HepG2 (cell line): ENCODE data around the gene KMT2B. TPM values are rescaled to one million over a fixed set of nuclear protein-coding genes. Genes with fewer than 3 reads are reported as not detected.
"Not testable (repeated sequence)": the region's sequence is repeated elsewhere in the genome, so short reads cannot be mapped to it uniquely, and the experiment has no call there.

Experiments
- ATAC-seq: fragments of 200-7000 bp; cut with Tn5 transposase; 3 replicates; pipeline ENCODE4 v1.9.1; 2020; ENCODE audit warnings: mild to moderate bottlenecking, moderate library complexity
- BruUV-seq: library from RNA; stranded (reverse); fragments of 400-500 nt; replicated peaks from 2 replicates; lab custom pipeline; 2021; lab: Mats Ljungman, UMichigan
- CTCF ChIA-PET: fragments of 300-600 bp; formaldehyde crosslinking; extraction: SDS; loops from one replicate; lab custom pipeline; 2021; ENCODE audit warnings: low total read pairs, inconsistent platforms, low intra/inter-chr PET ratio; lab: Yijun Ruan, JAX
- POLR2A ChIA-PET: fragments of 350-600 bp; sonication (Branson Sonifier 250); formaldehyde crosslinking; loops from one replicate; lab custom pipeline; 2020; ENCODE audit warnings: antibody characterized with exemption, inconsistent platforms; lab: Yijun Ruan, JAX
- DNase-seq: peaks from one replicate; pipeline ENCODE4 v3.0.0-alpha.2; 2015; ENCODE audit warnings: low spot score
- FAIRE-seq: peaks from 3 replicates; lab custom pipeline; 2011; peaks lifted over from hg19 to GRCh38; lab: Jason Lieb, UNC
- H2AFZ ChIP-seq: one replicate; pipeline ENCODE4 v1.6.1; 2011; ENCODE audit warnings: low read length, inconsistent platforms
- H3K27ac ChIP-seq: fragments of 300-600 bp; 3 replicates; pipeline ENCODE4 v1.8.0; 2011; ENCODE audit warnings: mixed run types, mild to moderate bottlenecking, mixed read lengths, low read length, inconsistent platforms; ENCODE audit not compliant: insufficient read depth; ENCODE audit errors: extremely low read length
- H3K27me3 ChIP-seq, 2 experiments: fragments of 200-600 bp in 1 of 2; 2 replicates in 1 of 2; 3 replicates in 1 of 2; pipeline versions ENCODE4 v1.6.0 to v1.8.0; 2011; ENCODE audit warnings: low read length in 2 of 2, mild to moderate bottlenecking in 2 of 2, moderate library complexity in 2 of 2, inconsistent platforms in 1 of 2; ENCODE audit not compliant: insufficient read depth in 2 of 2, control insufficient read depth in 1 of 2
- H3K36me3 ChIP-seq, 2 experiments: fragments of 200-600 bp in 1 of 2; replicated peaks in 1 of 2; 2 replicates in 1 of 2; 3 replicates in 1 of 2; pipeline versions ENCODE4 v1.5.1 to v1.8.0; 2011; ENCODE audit warnings: low read length in 2 of 2, inconsistent platforms in 1 of 2; ENCODE audit not compliant: insufficient read depth in 2 of 2, control insufficient read depth in 1 of 2
- H3K4me1 ChIP-seq: 2 replicates; pipeline ENCODE4 v1.5.1; 2012; ENCODE audit warnings: low read length, inconsistent platforms; ENCODE audit not compliant: insufficient read depth
- H3K4me2 ChIP-seq: 2 replicates; pipeline ENCODE4 v1.6.0; 2011; ENCODE audit warnings: low read depth, low read length, inconsistent platforms
- H3K4me3 ChIP-seq, 3 experiments: fragments of 200-600 bp in 1 of 3; sonication (generic), shearing (Covaris generic) in 1 of 3; replicated peaks in 1 of 3; 2 replicates each; pipeline ENCODE4 v1.5.1; 2011 to 2016; ENCODE audit warnings: low read length in 3 of 3, inconsistent platforms in 2 of 3, low read depth in 2 of 3, mild to moderate bottlenecking in 2 of 3, control low read depth in 1 of 3, mixed read lengths in 1 of 3; ENCODE audit not compliant: insufficient read depth in 1 of 3
- H3K79me2 ChIP-seq: one replicate; pipeline ENCODE4 v1.6.1; 2011; ENCODE audit warnings: low read length, inconsistent platforms; ENCODE audit not compliant: insufficient read depth
- H3K9ac ChIP-seq: 2 replicates; pipeline ENCODE4 v1.6.0; 2011; ENCODE audit warnings: mild to moderate bottlenecking, low read depth, low read length, inconsistent platforms; ENCODE audit not compliant: insufficient read depth
- H3K9me3 ChIP-seq: 2 replicates; pipeline ENCODE4 v1.5.1; 2012; ENCODE audit warnings: mild to moderate bottlenecking, low read length
- H4K20me1 ChIP-seq: 2 replicates; pipeline ENCODE4 v1.6.0; 2011; ENCODE audit warnings: inconsistent platforms, mild to moderate bottlenecking, low read length, moderate library complexity; ENCODE audit not compliant: insufficient read depth
- GATAD2A ChIP-seq: IDR thresholded peaks from 2 replicates; pipeline ENCODE4 v1.6.1; 2016
- MLLT10 ChIP-seq: sonication (generic); formaldehyde crosslinking; IDR thresholded peaks from 2 replicates; pipeline ENCODE4 v1.4.0; 2020; ENCODE audit warnings: missing genetic modification reagents
- NFATC3 ChIP-seq: sonication (generic); formaldehyde crosslinking; IDR thresholded peaks from 2 replicates; pipeline ENCODE4 v1.5.1; 2020; ENCODE audit warnings: mild to moderate bottlenecking, missing genetic modification reagents
- PHF5A ChIP-seq: IDR thresholded peaks from one replicate; pipeline ENCODE4 v1.6.1; 2018; ENCODE audit warnings: low read depth, missing genetic modification reagents; ENCODE audit not compliant: unreplicated experiment
- RXRB ChIP-seq: IDR thresholded peaks from 2 replicates; pipeline ENCODE4 v1.6.1; 2016; ENCODE audit warnings: borderline replicate concordance, missing genetic modification reagents, missing compliant biosample characterization
- SMAD1 ChIP-seq: sonication (generic); formaldehyde crosslinking; IDR thresholded peaks from 2 replicates; pipeline ENCODE4 v1.4.0; 2020; ENCODE audit warnings: missing genetic modification reagents, low read depth, mild to moderate bottlenecking, borderline replicate concordance
- SMAD3 ChIP-seq: sonication (generic); formaldehyde crosslinking; IDR thresholded peaks from 2 replicates; pipeline ENCODE4 v1.4.0; 2020; ENCODE audit warnings: missing genetic modification reagents
- ZFAT ChIP-seq: sonication (generic); formaldehyde crosslinking; conservative IDR thresholded peaks from 2 replicates; pipeline ENCODE4 v1.8.1; 2023; ENCODE audit warnings: missing genetic modification reagents, inconsistent platforms
- ZNF430 ChIP-seq: sonication (generic); formaldehyde crosslinking; IDR thresholded peaks from 2 replicates; pipeline ENCODE4 v1.9.0; 2021; ENCODE audit warnings: mild to moderate bottlenecking, missing genetic modification reagents
- ZNF484 ChIP-seq: sonication (generic); formaldehyde crosslinking; IDR thresholded peaks from 2 replicates; pipeline ENCODE4 v1.5.1; 2020; ENCODE audit warnings: mild to moderate bottlenecking, low read depth, missing genetic modification reagents, borderline replicate concordance
- WGBS: methylation state at CpG from one replicate; pipeline ENCODE4 v1.1.6; 2017; ENCODE audit warnings: low lambda C conversion rate; 5-methylcytosine and 5-hydroxymethylcytosine counted together
- in situ Hi-C: cut with HindIII; loops from 2 replicates; pipeline ENCODE4 v1.10.0; 2017; ENCODE audit warnings: low pct_unique_long_range_greater_than_20kb; ENCODE audit not compliant: extremely low pct_ligation_motif_present
- intact Hi-C: fragments of 100-400 bp; cut with micrococcal nuclease; formaldehyde crosslinking; loops from one replicate; pipeline ENCODE4 v1.10.0; 2022; ENCODE audit not compliant: unreplicated experiment
- polyA plus RNA-seq, 8 experiments: library from polyadenylated mRNA; depleted of rRNA in 3 of 8; stranded (reverse) in 7 of 8; unstranded in 1 of 8; fragments of >200 nt; fragmentation: Illumina TruSeq in 4 of 8; extraction: Trizol in 4 of 8; gene quantifications; 2 replicates each; pipeline versions ENCODE4 v1.2.1 to v1.2.3, GENCODE V29; 2011 to 2016; ENCODE audit warnings: low read depth in 4 of 8, missing spikeins in 1 of 8, mixed read lengths in 1 of 8; ENCODE audit not compliant: insufficient read depth in 1 of 8
- total RNA-seq, 5 experiments: library from RNA; depleted of rRNA; stranded (reverse); fragments of >200 nt; fragmentation: Illumina TruSeq; extraction: Trizol; gene quantifications; 2 replicates each; pipeline ENCODE4 v1.2.3, GENCODE V29; 2016; ENCODE audit warnings: low read depth in 1 of 5
- TF ChIP-seq, protein P1 (sequence below): sonication (generic); formaldehyde crosslinking; IDR thresholded peaks from 2 replicates; pipeline ENCODE4 v1.8.1; 2023; ENCODE audit warnings: mild to moderate bottlenecking, missing genetic modification reagents
- TF ChIP-seq, protein P2 (sequence below): sonication (generic); formaldehyde crosslinking; conservative IDR thresholded peaks from 2 replicates; pipeline ENCODE4 v1.8.0; 2022; ENCODE audit warnings: low read depth, missing genetic modification reagents
- TF ChIP-seq, protein P3 (sequence below): IDR thresholded peaks from 2 replicates; pipeline ENCODE4 v1.6.1; 2016; ENCODE audit warnings: low read depth, missing genetic modification reagents, missing compliant biosample characterization

Gene KMT2B
- total and polyA plus RNA-seq, 2 of the 13 experiments (the other 11 are each of a cell fraction or from before 2014, with no cell fraction given): 6.2 to 16.9 TPM

DNA sequence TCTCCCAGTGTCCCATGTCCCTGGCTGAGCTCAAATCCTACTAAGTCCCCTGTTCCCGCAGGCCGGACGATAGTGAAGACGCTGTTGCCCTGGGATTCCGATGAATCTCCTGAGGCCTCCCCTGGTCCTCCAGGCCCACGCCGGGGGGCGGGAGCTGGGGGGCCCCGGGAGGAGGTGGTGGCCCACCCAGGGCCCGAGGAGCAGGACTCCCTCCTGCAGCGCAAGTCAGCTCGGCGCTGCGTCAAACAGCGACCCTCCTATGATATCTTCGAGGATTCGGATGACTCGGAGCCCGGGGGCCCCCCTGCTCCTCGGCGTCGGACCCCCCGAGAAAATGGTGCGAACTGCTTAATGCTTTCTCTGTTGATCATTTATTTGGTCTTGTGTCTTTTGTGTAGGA, 5.9 kb downstream of the KMT2B start:
- no TSS peak for BruUV-seq
- Histone ChIP-seq H3K9me3 (no peaks in the 10 kb centered on the region), H4K20me1 (peaks cover 5% of the 10 kb centered on the region), H3K4me2 (no peak overlapping the region), H3K27ac (no peak overlapping the region), H3K79me2 (peaks cover 16% of the 10 kb centered on the region), H3K9ac (no peak overlapping the region), H3K27me3 (no peaks in the 10 kb centered on the region), H2AFZ (no peak overlapping the region), H3K4me1 (peaks cover 10% of the 10 kb centered on the region), H3K36me3 (peaks cover 54 to 79% of the 10 kb centered on the region in 2 experiments), H3K4me3 (no peak overlapping the region)
- DNase-seq (no peak), ATAC-seq (no peak), FAIRE-seq (no peak)
- ChIA-PET POLR2A (interaction anchor here (1.1 to 1.6 kb wide), 2 partner anchors 14 to 17 kb away, joined by 3 to 5 read pairs; no protein-coding TSS in a partner anchor), CTCF (no interaction called here)
- TF ChIP-seq SMAD3 (no peak), SMAD1 (no peak), ZNF430 (CRISPR knock-in tag) (no peak), PHF5A (CRISPR knock-in tag) (no peak), ZNF484 (CRISPR knock-in tag) (no peak), RXRB (CRISPR knock-in tag) (no peak), ZFAT (CRISPR knock-in tag) (no peak), MLLT10 (CRISPR knock-in tag) (no peak), GATAD2A (CRISPR knock-in tag) (no peak), NFATC3 (no peak)
- TF ChIP-seq, protein P1, sequence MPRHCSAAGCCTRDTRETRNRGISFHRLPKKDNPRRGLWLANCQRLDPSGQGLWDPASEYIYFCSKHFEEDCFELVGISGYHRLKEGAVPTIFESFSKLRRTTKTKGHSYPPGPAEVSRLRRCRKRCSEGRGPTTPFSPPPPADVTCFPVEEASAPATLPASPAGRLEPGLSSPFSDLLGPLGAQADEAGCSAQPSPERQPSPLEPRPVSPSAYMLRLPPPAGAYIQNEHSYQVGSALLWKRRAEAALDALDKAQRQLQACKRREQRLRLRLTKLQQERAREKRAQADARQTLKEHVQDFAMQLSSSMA: no peak
- TF ChIP-seq, protein P2, sequence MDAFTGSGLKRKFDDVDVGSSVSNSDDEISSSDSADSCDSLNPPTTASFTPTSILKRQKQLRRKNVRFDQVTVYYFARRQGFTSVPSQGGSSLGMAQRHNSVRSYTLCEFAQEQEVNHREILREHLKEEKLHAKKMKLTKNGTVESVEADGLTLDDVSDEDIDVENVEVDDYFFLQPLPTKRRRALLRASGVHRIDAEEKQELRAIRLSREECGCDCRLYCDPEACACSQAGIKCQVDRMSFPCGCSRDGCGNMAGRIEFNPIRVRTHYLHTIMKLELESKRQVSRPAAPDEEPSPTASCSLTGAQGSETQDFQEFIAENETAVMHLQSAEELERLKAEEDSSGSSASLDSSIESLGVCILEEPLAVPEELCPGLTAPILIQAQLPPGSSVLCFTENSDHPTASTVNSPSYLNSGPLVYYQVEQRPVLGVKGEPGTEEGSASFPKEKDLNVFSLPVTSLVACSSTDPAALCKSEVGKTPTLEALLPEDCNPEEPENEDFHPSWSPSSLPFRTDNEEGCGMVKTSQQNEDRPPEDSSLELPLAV: no peak
- TF ChIP-seq, protein P3, sequence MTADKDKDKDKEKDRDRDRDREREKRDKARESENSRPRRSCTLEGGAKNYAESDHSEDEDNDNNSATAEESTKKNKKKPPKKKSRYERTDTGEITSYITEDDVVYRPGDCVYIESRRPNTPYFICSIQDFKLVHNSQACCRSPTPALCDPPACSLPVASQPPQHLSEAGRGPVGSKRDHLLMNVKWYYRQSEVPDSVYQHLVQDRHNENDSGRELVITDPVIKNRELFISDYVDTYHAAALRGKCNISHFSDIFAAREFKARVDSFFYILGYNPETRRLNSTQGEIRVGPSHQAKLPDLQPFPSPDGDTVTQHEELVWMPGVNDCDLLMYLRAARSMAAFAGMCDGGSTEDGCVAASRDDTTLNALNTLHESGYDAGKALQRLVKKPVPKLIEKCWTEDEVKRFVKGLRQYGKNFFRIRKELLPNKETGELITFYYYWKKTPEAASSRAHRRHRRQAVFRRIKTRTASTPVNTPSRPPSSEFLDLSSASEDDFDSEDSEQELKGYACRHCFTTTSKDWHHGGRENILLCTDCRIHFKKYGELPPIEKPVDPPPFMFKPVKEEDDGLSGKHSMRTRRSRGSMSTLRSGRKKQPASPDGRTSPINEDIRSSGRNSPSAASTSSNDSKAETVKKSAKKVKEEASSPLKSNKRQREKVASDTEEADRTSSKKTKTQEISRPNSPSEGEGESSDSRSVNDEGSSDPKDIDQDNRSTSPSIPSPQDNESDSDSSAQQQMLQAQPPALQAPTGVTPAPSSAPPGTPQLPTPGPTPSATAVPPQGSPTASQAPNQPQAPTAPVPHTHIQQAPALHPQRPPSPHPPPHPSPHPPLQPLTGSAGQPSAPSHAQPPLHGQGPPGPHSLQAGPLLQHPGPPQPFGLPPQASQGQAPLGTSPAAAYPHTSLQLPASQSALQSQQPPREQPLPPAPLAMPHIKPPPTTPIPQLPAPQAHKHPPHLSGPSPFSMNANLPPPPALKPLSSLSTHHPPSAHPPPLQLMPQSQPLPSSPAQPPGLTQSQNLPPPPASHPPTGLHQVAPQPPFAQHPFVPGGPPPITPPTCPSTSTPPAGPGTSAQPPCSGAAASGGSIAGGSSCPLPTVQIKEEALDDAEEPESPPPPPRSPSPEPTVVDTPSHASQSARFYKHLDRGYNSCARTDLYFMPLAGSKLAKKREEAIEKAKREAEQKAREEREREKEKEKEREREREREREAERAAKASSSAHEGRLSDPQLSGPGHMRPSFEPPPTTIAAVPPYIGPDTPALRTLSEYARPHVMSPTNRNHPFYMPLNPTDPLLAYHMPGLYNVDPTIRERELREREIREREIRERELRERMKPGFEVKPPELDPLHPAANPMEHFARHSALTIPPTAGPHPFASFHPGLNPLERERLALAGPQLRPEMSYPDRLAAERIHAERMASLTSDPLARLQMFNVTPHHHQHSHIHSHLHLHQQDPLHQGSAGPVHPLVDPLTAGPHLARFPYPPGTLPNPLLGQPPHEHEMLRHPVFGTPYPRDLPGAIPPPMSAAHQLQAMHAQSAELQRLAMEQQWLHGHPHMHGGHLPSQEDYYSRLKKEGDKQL (CRISPR knock-in tag): no peak
- WGBS: 97% methylated on average over 14 of the region's 24 CpGs
- in situ Hi-C loops: no loop called here
- intact Hi-C loops: no loop called here

DNA sequence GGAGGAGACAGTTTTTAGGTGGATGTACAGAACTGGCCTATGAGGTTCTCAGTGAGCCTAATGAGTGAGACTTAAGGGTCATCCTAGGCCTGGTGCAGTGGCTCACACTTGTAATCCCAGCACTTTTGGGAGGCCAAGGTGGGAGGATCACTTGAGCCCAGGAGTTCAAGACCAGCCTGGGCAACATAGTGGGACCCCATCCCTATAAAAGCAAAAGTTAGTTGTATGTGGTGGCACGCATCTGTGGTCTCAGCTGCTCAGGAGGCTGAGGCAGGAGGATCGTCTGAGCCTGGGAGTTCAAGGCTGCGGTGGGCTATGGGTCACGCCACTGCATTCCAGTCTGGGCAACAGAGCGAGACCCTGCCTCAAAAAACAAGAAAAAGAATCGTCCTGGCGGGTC, 6.3 kb downstream of the KMT2B start:
- FAIRE-seq, H3K4me3 ChIP-seq, H2AFZ ChIP-seq, DNase-seq, H3K4me1 ChIP-seq, H3K27me3 ChIP-seq, in situ Hi-C loops, H3K9me3 ChIP-seq, CTCF ChIA-PET, H3K9ac ChIP-seq, intact Hi-C loops, BruUV-seq, H4K20me1 ChIP-seq, H3K4me2 ChIP-seq, H3K27ac ChIP-seq, ATAC-seq: not testable (repeated sequence)
- POLR2A ChIA-PET: interaction anchor here (1.6 kb wide), 1 partner anchor 16 kb away, joined by 5 read pairs; no protein-coding TSS in a partner anchor
- Histone ChIP-seq H3K36me3 (peaks cover 58 to 84% of the 10 kb centered on the region in 2 experiments), H3K79me2 (peaks cover 11% of the 10 kb centered on the region)
- WGBS: 100% methylated on average over 7 of the region's 7 CpGs
